Dermis blood vessel endothelial cell (primary cell): ENCODE results near the gene FGFR4. TPM values are rescaled to one million over a fixed set of nuclear protein-coding genes. Genes with fewer than 3 reads are reported as not detected.

Experiments used
- DNase-seq: peaks from one replicate; pipeline ENCODE4 v3.0.0; 2010
- total RNA-seq: library from RNA; depleted of rRNA; stranded (reverse); fragments of >200 nt; gene quantifications from 2 replicates; pipeline ENCODE4 v1.2.3, GENCODE V29; 2014

FGFR4 gene
- total RNA-seq, 1 donor from 2014 or later: 2.6 TPM

DNA sequence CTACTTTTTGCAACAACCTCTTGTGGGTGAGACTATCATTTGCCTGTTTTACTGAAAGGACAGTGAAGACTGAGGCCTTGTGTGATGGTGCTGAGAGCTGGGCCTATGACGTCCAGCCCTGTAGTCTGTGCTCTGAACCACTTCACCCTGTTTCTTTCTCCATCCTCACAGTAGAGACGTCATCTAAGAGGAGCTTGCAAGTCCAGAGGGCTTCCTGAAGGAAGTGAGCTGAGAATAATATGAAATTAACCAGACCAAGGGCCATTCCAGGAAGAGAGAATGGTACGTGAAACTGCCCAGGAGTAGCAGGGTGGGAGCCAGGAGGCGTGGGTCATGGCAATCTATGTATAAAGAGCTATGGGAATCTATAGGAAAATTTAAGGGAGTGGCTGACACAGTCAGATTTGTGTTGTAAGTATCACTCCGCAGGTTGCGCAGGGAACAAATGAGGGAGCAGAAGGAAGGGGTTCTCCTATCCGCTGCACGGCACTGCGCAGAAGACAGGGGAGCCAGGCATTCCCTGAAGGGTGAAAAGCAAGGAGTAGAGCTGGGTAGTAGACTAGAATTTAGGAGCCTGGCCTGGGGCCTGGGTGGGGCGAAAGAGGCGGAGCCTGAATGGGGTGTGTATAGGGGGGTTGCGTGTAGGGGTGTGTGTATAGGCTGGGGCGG lies 596 bp upstream of the FGFR4 start:
- no peak for DNase-seq

DNA sequence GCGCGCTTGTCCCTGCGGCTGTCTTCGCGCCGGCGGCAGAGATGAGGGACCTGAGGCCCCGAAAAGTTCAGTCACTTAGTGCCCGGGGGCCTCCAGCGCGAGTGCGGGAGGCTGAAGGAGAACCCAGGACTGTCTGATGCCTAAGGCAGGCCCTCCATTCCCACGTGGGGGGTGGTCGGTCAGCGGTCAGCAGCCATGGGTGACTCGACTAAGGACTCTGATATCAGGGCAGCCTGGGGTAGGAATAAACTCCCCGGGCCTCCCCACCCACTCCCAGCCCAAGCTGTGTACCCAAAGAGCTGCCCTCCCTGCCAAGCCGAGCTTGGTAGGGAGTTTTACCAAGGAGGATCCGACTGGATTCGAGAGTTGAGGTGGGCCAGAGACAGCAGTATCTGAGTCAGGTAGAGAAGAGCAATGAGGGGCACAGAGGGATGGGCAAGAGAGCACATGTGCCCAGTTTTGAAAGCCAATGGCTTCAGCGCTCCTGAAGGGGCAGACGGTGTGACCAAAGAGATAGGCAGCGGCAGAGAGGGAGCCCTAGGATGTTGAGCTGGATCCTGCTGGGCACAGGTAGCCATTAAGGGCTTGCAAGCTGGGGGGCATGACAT lies 787 bp downstream of the FGFR4 start:
- DNase-seq: no peak

DNA sequence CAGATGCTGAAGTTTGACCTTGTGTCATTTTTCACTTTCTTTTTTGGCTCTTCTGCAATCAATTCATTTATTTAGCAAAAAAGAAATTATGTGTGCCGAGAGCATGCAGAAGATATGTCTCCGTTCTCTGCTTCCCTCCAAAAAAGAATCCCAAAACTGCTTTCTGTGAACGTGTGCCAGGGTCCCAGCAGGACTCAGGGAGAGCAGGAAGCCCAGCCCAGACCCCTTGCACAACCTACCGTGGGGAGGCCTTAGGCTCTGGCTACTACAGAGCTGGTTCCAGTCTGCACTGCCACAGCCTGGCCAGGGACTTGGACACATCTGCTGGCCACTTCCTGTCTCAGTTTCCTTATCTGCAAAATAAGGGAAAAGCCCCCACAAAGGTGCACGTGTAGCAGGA lies 2.4 kb downstream of the FGFR4 start:
- no peak for DNase-seq

DNA sequence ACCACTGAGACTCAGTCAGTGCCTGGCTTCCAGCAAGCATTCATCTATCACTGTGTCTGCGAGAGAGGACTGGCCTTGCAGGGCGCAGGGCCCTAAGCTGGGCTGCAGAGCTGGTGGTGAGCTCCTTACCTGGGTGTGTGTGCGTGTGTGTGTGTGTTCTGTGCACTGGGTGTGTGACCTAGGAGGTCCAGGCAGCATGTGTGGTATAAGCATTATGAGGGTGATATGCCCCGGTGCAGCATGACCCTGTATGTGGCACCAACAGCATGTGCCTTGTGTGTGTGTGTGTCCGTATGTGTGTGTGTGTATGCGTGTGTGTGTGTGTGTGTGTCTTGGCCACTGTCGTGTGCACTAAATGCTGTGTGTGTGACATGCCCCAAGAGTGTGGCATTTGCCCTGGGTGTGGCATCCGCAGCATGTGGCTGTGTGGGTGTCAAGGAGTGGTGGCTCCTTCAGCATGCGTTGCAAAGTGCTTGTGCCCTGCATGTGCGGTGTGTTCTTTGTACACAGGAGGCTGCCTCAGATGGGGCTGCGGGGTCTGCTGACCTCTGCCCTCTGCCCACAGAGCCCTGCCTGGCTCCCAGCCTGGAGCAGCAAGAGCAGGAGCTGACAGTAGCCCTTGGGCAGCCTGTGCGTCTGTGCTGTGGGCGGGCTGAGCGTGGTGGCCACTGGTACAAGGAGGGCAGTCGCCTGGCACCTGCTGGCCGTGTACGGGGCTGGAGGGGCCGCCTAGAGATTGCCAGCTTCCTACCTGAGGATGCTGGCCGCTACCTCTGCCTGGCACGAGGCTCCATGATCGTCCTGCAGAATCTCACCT lies 3.3 kb downstream of the FGFR4 start:
- no peak for DNase-seq

DNA sequence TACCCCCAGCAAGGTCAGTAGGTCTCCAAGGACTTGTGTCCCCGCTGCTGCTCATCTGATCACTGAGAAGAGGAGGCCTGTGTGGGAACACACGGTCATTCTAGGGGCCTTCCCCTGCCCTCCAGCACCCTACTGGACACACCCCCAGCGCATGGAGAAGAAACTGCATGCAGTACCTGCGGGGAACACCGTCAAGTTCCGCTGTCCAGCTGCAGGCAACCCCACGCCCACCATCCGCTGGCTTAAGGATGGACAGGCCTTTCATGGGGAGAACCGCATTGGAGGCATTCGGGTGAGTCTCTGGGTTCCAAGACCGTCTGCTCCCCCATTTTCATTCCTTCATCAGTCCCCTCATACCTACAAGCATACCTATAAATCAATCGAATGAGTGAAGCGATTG lies 4.1 kb downstream of the FGFR4 start:
- DNase-seq: no peak

DNA sequence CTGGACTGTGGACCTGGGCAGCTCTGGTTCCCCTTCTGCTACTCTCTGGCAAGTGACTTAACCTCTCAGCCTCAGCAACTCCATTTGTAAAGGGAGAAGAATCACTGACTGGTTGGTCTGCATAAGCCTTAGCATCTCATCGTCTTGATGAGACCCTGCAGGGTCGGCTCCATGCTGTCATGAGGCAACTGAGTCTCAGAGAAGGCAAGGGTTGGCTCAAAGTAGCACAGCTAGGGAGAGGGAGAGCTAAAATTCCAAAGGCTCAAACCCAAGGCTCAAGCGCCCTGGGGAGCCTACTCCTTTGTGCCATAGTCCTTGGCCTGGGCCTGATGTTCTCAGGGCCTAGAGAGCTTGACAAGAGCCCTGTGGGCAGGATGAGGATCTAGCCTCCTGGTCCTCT lies 4.5 kb downstream of the FGFR4 start:
- DNase-seq: no peak

DNA sequence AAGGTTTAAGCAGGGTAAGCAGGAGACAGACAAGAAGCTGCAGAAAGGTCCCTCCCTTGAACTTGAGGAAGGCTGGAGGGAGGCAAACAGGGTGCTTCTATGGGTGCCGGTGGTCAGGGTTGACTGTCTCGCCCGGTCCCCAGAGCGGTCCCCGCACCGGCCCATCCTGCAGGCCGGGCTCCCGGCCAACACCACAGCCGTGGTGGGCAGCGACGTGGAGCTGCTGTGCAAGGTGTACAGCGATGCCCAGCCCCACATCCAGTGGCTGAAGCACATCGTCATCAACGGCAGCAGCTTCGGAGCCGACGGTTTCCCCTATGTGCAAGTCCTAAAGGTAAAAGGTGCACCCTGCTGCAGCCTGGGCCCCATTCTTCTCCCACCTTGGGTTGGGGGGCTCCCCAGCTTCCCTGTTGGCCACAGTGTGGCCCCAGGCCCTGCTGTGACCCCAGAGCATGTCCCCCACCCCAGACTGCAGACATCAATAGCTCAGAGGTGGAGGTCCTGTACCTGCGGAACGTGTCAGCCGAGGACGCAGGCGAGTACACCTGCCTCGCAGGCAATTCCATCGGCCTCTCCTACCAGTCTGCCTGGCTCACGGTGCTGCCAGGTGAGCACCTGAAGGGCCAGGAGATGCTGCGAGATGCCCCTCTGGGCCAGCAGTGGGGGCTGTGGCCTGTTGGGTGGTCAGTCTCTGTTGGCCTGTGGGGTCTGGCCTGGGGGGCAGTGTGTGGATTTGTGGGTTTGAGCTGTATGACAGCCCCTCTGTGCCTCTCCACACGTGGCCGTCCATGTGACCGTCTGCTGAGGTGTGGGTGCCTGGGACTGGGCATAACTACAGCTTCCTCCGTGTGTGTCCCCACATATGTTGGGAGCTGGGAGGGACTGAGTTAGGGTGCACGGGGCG lies 5.7 kb downstream of the FGFR4 start:
- DNase-seq: no peak

DNA sequence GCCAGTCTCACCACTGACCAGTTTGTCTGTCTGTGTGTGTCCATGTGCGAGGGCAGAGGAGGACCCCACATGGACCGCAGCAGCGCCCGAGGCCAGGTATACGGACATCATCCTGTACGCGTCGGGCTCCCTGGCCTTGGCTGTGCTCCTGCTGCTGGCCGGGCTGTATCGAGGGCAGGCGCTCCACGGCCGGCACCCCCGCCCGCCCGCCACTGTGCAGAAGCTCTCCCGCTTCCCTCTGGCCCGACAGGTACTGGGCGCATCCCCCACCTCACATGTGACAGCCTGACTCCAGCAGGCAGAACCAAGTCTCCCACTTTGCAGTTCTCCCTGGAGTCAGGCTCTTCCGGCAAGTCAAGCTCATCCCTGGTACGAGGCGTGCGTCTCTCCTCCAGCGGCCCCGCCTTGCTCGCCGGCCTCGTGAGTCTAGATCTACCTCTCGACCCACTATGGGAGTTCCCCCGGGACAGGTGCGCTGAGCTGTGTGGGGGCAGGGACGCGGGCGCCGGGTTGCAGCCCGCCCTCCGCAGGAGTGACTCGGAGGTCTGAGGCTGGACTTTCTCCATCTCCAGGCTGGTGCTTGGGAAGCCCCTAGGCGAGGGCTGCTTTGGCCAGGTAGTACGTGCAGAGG lies 6.5 kb downstream of the FGFR4 start:
- no peak for DNase-seq

DNA sequence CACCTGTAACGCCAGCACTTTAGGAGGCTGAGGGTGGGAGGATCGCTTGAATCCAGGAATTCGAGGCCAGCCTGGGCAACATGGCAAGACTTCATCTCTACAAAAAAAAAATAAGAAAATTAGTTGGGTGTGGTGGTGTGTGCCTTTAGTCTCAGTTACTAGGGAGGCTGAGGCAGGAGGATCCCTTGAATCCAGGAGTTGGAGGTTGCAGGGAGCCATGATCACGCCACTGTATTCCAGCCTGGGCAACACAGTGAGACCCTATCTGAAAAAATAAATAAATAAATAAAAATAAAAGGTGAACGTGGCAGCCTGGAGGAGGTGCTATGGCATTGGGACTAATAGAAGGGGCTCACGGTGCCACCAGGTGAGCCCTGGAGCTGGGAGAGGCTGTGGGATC lies 7.1 kb downstream of the FGFR4 start:
- no peak for DNase-seq

DNA sequence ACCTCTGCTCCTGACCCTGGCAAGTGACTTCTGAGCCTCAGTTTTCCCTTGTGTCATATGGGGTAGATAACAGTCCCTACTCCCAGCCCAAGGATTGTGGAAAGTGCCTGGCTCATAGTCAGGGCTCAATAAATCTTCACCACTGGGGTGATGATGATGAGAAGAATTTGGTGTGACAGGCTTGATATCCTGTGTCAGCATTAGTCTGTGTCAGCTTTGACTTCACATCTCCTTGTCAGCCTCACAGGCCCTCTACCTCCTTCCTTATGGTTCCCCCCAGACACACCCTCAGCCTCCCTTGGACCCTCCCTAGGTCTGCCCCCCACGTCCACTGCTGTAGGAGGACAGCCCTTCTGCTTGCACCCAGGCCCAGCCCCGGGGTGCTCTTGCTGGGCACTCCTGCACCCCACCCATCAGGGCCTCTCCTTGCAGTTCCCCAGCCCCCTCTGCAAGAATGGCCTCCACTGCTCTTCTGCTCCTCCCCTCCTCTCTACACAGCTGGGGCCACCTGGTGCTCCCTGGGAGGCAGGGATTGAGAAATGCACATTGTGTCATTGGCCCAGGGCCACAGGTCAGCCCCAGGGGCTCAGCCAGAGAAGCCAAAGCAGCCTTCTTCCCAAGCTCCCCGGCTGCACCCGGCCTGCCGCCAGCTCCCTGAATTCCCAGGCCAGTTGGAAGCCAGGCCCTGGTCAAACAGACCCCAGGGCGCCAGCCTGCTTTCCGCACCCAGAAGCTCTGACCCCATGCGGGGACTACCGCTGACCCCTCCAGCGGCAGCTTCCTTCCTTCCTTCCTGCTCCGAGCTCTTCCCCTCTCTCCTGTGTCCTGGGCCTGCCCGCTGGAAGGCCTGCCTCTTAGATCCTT lies 7.7 kb downstream of the FGFR4 start:
- DNase-seq: no peak

DNA sequence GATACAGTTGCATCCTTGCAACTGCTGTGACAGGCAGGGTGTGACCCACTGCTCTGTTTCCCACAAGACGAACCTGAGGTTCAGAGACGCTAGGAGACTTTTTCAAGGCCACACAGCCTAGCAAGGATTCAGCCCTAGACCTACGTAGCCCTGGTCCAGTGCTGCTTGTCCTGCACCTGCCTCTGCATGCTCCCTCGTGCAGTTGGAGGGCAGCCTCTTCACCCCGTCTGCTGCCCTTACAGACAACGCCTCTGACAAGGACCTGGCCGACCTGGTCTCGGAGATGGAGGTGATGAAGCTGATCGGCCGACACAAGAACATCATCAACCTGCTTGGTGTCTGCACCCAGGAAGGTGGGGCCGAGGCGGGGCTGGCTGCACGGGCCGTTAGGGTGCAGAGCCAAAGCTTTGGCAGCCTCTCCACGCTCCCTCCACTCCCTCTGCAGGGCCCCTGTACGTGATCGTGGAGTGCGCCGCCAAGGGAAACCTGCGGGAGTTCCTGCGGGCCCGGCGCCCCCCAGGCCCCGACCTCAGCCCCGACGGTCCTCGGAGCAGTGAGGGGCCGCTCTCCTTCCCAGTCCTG lies 8.5 kb downstream of the FGFR4 start:
- DNase-seq: no peak

DNA sequence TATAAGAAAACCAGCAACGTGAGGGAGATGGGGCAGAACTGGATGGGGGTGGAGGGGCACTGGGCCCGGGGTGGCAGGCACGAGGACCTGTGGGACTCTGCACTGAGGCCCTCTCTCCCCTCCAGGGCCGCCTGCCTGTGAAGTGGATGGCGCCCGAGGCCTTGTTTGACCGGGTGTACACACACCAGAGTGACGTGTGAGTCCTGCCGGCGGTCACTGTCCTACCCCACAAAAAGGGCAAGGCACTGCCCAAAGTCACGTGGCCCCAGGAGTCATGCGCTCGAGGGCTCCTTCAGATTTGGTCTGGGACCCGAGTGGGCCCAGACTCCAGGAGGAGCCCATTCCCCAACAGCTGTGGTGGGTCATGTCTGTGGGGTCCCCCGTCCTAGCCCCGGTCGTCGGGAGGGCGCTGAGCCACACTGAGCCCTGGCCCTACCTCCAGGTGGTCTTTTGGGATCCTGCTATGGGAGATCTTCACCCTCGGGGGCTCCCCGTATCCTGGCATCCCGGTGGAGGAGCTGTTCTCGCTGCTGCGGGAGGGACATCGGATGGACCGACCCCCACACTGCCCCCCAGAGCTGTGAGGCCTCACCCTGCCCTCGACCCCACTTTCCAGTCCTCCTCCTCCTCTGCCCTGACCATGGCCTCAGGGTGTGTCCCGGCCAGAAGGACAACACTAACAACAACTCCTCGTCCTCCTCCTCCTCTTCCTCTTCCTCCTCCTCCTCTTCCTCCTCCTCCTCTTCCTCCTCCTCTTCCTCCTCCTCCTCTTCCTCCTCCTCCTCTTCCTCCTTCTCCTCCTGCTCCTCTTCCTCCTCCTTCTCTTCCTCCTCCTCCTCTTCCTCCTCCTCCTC lies 9.7 kb downstream of the FGFR4 start:
- DNase-seq: no peak

DNA sequence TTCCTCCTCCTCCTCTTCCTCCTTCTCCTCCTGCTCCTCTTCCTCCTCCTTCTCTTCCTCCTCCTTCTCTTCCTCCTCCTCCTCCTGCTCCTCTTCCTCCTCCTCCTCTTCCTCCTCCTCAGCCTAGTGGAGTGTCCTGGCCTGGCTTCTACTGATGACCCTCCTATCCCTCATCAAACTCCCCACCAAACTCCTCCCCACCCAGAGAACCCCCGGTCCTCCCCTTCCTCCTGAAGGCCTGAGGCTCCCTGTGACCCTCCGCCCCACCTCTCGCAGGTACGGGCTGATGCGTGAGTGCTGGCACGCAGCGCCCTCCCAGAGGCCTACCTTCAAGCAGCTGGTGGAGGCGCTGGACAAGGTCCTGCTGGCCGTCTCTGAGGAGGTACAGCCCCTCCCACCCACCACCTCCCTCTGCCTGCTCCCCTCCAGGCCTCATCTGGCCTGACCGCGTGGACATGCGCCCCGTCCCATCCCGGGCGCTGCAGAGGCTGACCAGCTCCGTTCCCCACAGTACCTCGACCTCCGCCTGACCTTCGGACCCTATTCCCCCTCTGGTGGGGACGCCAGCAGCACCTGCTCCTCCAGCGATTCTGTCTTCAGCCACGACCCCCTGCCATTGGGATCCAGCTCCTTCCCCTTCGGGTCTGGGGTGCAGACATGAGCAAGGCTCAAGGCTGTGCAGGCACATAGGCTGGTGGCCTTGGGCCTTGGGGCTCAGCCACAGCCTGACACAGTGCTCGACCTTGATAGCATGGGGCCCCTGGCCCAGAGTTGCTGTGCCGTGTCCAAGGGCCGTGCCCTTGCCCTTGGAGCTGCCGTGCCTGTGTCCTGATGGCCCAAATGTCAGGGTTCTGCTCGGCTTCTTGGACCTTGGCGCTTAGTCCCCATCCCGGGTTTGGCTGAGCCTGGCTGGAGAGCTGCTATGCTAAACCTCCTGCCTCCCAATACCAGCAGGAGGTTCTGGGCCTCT lies 10.6 kb downstream of the FGFR4 start:
- no peak for DNase-seq

DNA sequence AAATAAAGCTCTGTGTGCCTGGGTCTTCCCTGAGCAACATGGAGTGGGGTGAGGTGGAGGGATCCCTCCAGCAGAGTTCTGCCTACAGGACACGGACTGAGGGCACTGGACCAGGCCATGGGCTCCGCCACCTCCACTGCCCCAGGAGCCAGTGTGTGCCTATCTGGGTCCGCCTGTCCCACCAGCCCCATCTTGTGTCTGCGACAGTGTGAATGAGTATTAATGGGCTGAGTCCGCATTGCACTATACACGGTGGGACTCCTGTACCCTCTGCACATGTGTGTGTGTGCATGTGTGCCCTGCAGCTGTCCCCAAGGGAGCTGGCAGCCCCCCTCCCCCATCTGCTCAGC lies 11.4 kb downstream of the FGFR4 start:
- no peak for DNase-seq

DNA sequence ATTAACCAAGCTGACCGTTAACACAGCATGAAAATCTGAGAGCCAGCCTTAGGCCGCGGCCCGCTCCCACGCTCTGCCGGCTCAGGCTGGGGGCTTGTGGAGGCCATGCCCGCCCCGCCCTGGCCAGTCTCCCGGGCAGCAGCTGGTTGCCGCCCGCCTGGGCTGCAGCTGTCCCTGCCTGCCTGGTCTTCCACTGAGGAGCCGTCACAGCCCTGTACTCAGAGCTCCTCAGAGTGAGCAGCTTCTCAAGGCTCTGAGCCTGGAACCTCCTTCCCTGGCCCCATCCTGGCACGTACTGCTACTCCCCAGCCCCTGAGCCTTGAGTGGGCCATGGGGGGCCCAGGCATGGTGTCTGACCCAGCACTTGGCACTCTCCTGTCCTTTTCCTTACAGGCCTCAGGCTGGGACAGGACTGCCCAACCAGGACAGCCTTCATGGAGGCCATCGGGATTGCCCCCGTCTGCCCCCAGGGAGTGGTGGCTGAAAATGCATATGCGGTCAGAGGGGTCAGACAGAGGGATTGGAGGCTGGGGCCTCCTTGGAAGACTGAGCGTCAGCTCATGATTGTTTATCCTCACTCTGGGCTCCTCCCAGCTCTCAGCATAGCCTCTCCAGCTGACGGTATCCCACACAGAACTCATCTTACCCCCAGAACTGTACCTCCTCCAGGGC lies 11.9 kb downstream of the FGFR4 start:
- DNase-seq: no peak

DNA sequence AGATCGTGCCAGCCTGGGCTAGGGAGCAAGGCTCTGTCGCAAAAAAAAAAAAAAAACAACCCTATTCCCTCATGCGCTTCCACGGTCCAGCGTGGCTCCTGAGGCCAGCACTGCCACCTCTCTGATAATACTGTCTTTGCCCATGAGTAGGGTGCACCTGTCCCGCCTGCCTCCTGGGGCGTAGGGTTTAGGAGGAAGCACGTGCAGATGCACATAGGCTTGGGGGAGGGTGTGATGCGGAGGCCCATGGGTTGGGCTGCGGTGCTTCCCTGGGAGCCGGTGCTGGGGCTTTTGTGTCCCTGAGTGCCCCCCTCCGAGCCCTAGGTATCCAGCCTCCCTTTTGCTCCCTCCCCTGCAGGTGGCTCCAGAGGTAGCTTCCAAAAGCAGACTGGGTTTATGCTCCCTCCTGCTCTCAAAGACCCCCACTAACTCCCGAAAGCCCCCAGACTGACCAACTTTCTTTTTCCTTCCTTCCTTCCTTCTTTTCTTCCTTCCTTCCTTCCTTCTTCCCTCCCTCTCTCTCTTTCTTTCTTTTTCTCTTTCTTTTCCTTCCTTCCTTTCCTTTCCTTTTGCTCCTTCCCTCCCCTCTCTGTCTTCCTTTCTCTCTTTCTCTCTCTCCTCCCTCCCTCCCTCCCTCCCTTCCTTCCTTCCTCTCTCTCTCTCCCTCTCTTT lies 12.8 kb downstream of the FGFR4 start:
- no peak for DNase-seq

DNA sequence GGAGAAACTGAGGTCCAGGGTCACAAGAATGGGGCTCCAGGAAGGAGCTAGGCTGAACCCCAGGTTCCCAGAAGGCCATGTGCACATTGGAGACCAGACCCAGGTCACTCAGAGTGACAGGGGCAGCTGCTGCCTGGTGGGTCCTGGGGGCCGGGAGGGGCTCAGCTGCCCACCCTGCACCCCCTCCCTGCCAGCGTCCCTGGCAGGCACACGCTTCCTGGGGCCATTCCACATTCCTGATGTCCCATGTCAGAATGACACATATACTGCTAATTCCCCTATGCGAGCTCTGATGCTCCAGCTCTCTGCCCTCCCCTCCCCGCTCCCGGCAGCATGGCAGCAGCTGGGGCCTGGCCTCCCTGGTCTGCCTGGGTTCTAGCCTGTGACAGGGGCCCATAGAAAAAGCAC lies 14.0 kb downstream of the FGFR4 start:
- DNase-seq: no peak
